HG02943 (cell line): ENCODE measurements around the gene ICAM3.
"Not testable (repeated sequence)": the region's sequence is repeated elsewhere in the genome, so short reads cannot be mapped to it uniquely, and the experiment has no call there.

Experiments used
- ATAC-seq: cut with Tn5 transposase; IDR thresholded peaks from one replicate; pipeline ENCODE4 v1.9.1; 2021; ENCODE audit warnings: mild to moderate bottlenecking, low read depth, moderate library complexity; ENCODE audit not compliant: unreplicated experiment

ICAM3 gene

GRCh38 chr19:10352764-10353671, 13.6 kb upstream of the ICAM3 start:
- no peak for ATAC-seq

GRCh38 chr19:10346509-10346908, 7.1 kb upstream of the ICAM3 start:
- ATAC-seq, result no peak

GRCh38 chr19:10344780-10345179, 5.4 kb upstream of the ICAM3 start:
- no peak for ATAC-seq

GRCh38 chr19:10343495-10343894, 4.1 kb upstream of the ICAM3 start:
- no peak for ATAC-seq

- ATAC-seq, result no peak
These were observed 553 bp upstream of the ICAM3 start for GRCh38 chr19:10339977-10340376.

GRCh38 chr19:10338940-10339339, 484 bp downstream of the ICAM3 start:
- ATAC-seq, result no peak

GRCh38 chr19:10336725-10337124, 2.7 kb downstream of the ICAM3 start:
- not testable (repeated sequence) for ATAC-seq

GRCh38 chr19:10335352-10335985, 4.0 kb downstream of the ICAM3 start:
- no peak for ATAC-seq

- no peak for ATAC-seq
These were observed 4.7 kb downstream of the ICAM3 start for GRCh38 chr19:10334588-10335351.

GRCh38 chr19:10333758-10334587, 5.5 kb downstream of the ICAM3 start:
- ATAC-seq, result no peak

- peak; percentile 75 for ATAC-seq
These were observed 6.3 kb downstream of the ICAM3 start, which contains the start of gene RAVER1 for GRCh38 chr19:10332965-10333757. Gene RAVER1, minus strand, starts transcription at chr19:10333529. Its CDS starts 22 bp downstream, at chr19:10333507.

- ATAC-seq, result no peak
These were observed 7.1 kb downstream of the ICAM3 start for GRCh38 chr19:10332158-10332964.

- no peak for ATAC-seq
These were observed 9.9 kb downstream of the ICAM3 start for GRCh38 chr19:10329555-10329954.

GRCh38 chr19:10328558-10329429, 10.6 kb downstream of the ICAM3 start:
- ATAC-seq, result no peak

- no peak for ATAC-seq
These were observed 11.6 kb downstream of the ICAM3 start for GRCh38 chr19:10327793-10328192.

- no peak for ATAC-seq
These were observed 13.7 kb downstream of the ICAM3 start for GRCh38 chr19:10325732-10326131.
